T-helper 1 cell treated with Interleukin-12 subunit alpha and Interleukin-12 subunit beta and Interleukin-4 antibody, amounts not matched to agents 30 ng/mL and 1 ng/mL, for 36 hours (primary cell): ENCODE results near the gene LMOD1. TPM values are rescaled to one million over a fixed set of nuclear protein-coding genes. Genes with fewer than 3 reads are reported as not detected.
"Not testable (repeated sequence)": the region's sequence is repeated elsewhere in the genome, so short reads cannot be mapped to it uniquely, and the experiment has no call there.

ENCODE experiments used
- intact Hi-C: fragments of 100-400 bp; cut with micrococcal nuclease; formaldehyde crosslinking; loops from one replicate; pipeline ENCODE4 v1.15.1; 2024
- total RNA-seq: library from RNA; stranded (reverse); gene quantifications from 2 replicates; pipeline ENCODE4 v1.2.3, GENCODE V29; 2022

LMOD1 gene
- total RNA-seq, 1 donor from 2014 or later: not detected

DNA sequence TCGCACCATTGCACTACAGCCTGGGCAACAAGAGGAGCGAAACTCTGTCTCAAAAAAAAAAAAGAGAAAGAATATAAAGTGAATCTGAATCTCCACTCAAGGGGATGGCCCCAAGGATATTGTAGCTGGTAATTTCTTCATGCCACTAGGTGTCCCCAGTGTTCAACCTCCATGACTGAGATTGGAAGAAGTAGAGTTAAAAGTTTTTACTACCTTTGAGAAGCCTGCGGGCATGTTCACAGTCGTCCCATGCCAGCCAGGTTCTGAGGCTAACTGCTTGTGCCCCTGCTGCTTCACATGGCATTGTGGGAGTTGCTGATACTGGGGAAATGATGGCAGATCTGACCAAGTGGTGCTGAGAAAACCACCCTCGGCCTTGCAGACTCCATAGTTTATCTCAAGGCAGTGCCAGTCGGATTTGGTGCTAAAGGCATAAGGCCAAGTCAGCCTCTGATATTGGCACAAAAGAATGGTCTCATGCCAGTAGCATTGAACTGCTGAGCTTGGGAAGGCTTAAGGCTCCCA lies 68.4 kb downstream of the LMOD1 start:
- intact Hi-C loops: loop anchor here (1.0 to 5.0 kb wide), 3 partner anchors 79 to 257 kb away; partner anchors contain the start of gene TIMM17A

DNA sequence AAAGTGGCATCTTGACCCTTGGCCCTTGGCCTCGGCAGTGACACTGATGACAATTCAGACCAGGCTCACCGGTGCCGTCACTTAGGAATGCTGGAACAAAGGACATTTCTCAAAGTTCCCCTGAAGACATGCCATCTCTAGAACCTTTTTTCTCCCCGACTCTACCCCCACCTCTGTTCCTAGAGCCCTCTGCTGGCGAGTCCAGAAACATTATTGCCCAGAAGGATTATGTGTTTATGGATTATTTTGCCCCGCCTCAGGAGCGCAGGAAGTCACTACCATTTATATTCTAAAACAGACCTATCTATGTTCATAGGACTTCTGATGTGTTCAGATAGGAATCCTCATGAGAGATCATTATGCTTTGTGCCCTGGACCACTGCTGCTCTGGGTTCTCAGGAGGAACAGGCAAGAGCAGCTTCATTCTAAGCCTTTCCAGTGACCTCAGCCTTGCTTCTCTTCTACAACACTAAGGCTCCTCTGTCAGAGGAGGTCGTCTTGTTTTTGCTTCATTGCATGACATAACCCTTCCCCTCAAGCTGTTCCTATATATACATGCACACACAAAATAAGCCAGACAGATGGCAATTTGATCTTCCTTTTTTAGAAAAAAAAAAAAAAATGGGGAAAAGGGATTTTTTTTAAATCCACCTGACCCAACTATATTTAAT lies 70.1 kb downstream of the LMOD1 start:
- intact Hi-C loops: loop anchor here (5.0 kb wide), 1 partner anchor 81 kb away; the partner anchor contains the start of gene TIMM17A

DNA sequence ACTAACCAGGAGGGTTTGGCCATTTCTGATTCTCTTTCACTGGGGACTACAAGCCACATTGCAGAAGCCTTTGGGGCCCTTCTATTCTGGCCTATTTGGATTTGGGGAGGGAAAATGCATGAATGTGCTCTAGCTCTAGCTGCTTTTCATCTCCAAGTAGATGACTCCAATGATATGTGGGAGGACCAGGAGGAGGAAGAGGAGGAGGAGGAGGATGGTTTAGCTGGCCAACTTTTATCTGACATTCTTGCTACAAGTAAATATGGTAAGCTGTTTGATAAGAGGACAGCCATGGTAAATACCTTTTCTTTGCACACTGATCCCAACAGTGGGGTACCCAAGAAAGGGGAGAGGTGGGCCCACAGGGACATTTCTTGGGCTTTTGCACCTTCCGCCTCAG lies 71.7 kb downstream of the LMOD1 start:
- intact Hi-C loops: loop anchor here (5.0 kb wide), 1 partner anchor 83 kb away; the partner anchor contains the start of gene TIMM17A

DNA sequence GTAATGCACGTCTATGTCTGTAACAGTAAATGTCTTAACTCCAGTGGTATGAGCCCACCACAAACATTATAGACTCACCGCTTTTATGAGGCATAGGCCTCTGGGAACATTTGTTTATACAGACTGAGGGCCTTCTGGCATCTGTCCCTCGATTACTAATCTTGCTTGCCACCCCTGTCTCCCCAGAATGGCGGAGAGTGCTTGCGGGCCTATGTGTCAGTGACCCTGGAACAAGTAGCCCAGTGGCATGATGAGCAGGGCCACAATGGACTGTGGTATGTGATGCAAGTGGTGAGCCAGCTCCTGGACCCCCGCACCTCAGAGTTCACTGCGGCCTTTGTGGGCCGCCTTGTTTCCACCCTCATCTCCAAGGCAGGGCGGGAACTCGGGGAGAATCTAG lies 76.0 kb downstream of the LMOD1 start:
- intact Hi-C loops: no loop called here

DNA sequence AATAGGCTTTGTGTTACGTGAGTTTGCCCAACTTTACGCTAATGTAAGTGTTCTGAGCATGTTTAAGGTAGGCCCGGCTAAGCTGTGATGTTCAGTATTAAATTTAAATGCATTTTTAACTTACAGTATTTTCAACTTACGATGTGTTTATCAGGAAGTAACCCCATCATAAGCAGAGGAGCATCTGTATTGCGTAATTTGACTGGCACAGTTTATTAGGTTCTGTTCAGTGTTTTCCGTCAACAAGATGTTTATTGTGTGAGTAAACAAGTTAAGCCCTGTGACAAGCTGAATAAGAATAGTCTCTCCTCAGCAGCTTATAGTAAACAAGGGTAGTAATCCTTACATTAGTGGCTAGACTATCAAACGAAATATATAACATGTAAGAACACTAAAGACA lies 84.9 kb downstream of the LMOD1 start:
- intact Hi-C loops: no loop called here

DNA sequence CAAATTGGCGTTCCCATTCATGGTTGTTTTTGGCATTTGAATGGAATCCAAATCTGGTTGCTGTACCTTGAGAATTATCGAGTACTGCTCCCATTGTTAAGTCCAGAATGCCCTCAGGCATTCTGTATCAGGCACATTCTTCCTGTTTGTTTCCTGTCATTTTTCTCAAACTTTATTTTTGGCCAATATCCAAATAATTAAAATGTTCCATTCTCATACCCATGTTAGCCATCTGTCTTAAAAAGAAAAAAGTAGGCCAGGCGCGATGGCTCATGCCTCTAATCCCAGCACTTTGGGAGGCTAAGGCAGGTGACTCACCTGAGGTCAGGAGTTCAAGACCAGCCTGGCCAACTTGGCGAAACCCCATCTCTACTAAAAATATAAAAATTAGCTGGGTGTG lies 86.9 kb downstream of the LMOD1 start:
- intact Hi-C loops: no loop called here

DNA sequence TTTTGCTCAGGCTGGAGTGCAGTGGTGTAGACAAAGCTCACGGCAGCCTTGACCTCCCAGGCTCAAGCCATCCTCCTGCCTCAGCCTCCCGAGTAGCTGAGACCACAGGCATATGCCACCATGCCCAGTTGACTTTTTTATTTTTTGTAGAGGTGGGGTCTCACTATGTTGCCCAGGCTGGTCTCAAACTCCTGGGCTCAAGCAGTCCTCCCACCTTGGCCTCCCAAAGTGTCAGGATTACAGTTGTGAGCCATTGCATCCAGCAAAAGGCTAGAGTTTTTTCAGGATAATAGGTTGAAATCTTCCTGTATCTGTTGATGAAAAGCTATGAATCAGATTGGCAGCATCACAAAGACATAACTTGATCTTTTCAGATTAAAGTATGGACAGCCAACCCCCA lies 89.6 kb downstream of the LMOD1 start:
- intact Hi-C loops: not testable (repeated sequence)

DNA sequence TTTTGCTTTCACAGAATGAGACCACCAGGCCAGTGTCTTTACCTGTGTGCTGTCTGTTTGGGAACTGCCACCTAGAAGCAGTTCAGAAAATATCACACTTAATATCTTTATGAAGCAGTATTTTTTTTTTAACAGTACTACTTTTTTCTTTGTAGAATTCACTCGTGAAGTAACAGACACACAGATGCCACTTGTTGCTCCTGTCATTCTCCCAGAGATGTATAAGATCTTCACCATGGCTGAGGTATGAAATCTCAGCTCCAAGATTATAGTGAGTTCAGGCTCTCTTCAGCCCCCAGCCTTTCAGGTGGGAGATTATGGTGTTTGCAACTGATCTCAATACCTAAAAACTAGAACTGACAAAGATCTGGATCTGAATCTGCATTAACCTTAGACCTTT lies 94.4 kb downstream of the LMOD1 start:
- intact Hi-C loops: no loop called here

DNA sequence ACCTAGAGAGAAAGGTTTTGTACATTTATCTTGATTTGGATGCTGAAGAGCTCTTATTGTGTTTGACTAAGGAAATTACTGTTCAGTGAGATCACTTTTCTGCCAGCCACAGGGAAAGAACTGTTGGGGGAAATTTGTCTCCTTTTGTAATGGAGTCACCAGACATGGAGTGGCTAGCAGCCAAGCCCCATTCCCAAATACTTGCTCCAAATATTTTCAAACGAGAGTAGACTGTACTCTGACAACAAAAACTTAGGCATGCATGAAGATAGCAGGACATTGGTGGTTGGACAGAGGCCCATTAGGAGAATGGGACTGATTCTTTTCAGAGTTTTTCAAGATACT lies 96.3 kb downstream of the LMOD1 start:
- intact Hi-C loops: no loop called here

DNA sequence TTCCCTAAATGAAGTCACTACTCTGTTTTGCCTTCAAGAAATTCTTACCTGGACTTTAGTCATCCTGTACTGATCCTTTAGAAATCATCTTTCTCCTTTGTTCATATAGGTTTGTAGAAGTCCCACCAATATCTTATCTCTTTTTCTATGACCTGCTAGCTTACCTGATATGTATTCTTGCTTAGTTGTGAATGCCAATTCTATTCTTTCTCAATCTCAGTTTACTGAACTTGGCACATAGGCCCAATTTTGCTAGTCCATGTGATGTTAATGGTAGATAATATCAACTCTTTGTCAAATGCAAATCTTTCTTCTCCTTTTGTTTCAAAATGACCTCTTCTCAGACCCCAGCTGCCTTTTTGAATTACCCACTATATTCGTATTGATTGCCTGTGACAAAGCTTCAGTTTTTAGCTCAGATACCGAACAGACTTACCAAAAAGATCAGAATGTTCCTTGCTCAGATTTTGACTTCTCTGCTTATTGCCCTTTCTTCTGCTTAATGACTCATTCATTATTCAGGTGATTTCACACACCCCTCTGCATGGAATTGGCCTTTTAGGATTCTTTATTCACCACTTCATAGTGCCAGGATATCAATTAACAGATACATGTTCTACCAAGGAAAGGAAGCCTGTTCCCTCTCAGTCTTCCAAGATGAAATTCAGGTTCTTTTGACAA lies 96.8 kb downstream of the LMOD1 start:
- intact Hi-C loops: no loop called here

DNA sequence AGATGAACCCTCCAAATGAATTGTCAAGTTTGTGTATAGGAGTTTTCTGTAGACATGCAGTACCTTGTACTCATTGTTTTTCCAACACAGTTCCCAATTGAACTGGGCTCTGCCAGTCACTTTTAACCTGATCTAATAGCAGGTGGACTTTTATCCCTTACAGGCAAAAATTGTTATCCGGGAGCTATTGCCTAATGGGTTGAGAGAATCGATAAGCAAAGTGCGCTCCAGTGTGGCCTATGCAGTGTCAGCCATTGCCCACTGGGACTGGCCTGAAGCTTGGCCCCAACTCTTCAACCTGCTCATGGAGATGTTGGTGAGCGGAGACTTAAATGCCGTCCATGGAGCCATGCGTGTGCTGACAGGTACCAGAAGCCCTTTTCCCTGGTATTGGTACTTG lies 98.1 kb downstream of the LMOD1 start:
- intact Hi-C loops: no loop called here

DNA sequence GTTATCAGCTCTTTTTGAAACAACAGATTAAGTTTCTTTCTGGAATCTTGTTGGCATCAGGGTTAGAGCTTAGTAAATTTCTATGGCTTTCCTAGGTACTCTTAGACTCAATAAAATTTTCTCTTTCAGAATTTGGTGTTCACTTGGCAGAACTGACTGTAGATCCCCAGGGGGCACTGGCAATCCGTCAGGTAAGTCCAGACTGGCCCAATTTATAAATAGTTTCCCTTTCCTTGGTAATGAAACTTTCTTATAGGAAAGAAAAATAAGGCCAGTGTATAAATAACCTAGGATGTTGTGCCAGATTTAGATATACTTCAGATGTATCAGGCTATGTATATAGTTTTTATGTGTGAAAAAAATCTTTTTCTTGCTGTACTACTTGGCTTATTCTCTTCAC lies 99.2 kb downstream of the LMOD1 start:
- intact Hi-C loops: no loop called here

Other genes starting within 250 kb of the LMOD1 start
- 53.2 and 55.6 TPM in 2 replicates for gene IPO9, start 117.4 kb downstream of the LMOD1 start, total RNA-seq
- 1.8 and 2.2 TPM in 2 replicates for gene SHISA4, start 57.6 kb downstream of the LMOD1 start, total RNA-seq
- gene TIMM17A, start 9.0 kb upstream of the LMOD1 start, total RNA-seq: 60.5 and 65.6 TPM in 2 replicates
- 26.8 and 28.1 TPM in 2 replicates for gene RNPEP, start 36.1 kb upstream of the LMOD1 start, total RNA-seq
- 0.41 and 0.61 TPM in 2 replicates for gene ELF3, start 64.0 kb upstream of the LMOD1 start, total RNA-seq
- not detected in 2 replicates for gene GPR37L1, start 176.4 kb upstream of the LMOD1 start, total RNA-seq
- gene ARL8A, start 198.2 kb upstream of the LMOD1 start, total RNA-seq: 67.8 and 71.6 TPM in 2 replicates
- 302 and 313 TPM in 2 replicates for gene PTPN7, start 214.1 kb upstream of the LMOD1 start, total RNA-seq
- not detected in 2 replicates for gene LGR6, start 247.3 kb upstream of the LMOD1 start, total RNA-seq